MM.1S (cell line): ENCODE results near the gene PMFBP1.

ENCODE experiments used
- DNase-seq: peaks from one replicate; pipeline ENCODE4 v3.0.0-alpha.2; 2015
- H2AFZ ChIP-seq: fragments of 300-600 bp; sonication (generic); 2 replicates; pipeline ENCODE4 v1.6.0; 2016; ENCODE audit warnings: antibody characterized with exemption, low read length
- H3F3A ChIP-seq: fragments of 300-600 bp; sonication (generic); 2 replicates; pipeline ENCODE4 v1.6.1; 2016; ENCODE audit warnings: mild to moderate bottlenecking, antibody characterized with exemption, low read length, moderate library complexity, mixed read lengths; ENCODE audit not compliant: insufficient read depth
- H3K27ac ChIP-seq: fragments of 300-600 bp; sonication (generic); 2 replicates; pipeline ENCODE4 v1.5.1; 2016; ENCODE audit warnings: mild to moderate bottlenecking, low read length
- H3K27me3 ChIP-seq: fragments of 300-600 bp; sonication (generic); replicated peaks from 2 replicates; pipeline ENCODE4 v1.6.0; 2016; ENCODE audit warnings: low read length; ENCODE audit not compliant: insufficient read depth
- H3K36me3 ChIP-seq: fragments of 300-600 bp; sonication (generic); replicated peaks from 2 replicates; pipeline ENCODE4 v1.6.1; 2016; ENCODE audit warnings: mild to moderate bottlenecking, low read length, mixed read lengths; ENCODE audit not compliant: insufficient read depth
- H3K4me1 ChIP-seq: fragments of 300-600 bp; sonication (generic); 2 replicates; pipeline ENCODE4 v1.6.1; 2016; ENCODE audit warnings: low read length, mixed read lengths
- H3K4me2 ChIP-seq: fragments of 300-600 bp; sonication (generic); 2 replicates; pipeline ENCODE4 v1.6.0; 2016; ENCODE audit warnings: low read depth, low read length
- H3K4me3 ChIP-seq: fragments of 300-600 bp; sonication (generic); 2 replicates; pipeline ENCODE4 v1.5.1; 2016; ENCODE audit warnings: low read length, mixed read lengths
- H3K79me2 ChIP-seq: fragments of 300-600 bp; sonication (generic); 2 replicates; pipeline ENCODE4 v1.6.1; 2016; ENCODE audit warnings: mixed run types, low read length, mixed read lengths
- H3K9ac ChIP-seq: fragments of 300-600 bp; sonication (generic); 2 replicates; pipeline ENCODE4 v1.6.1; 2016; ENCODE audit warnings: low read length, mixed read lengths
- H3K9me2 ChIP-seq: fragments of 300-600 bp; sonication (generic); replicated peaks from 2 replicates; pipeline ENCODE4 v1.6.1; 2016; ENCODE audit warnings: mild to moderate bottlenecking, low read length, mixed read lengths; ENCODE audit not compliant: insufficient read depth
- H3K9me3 ChIP-seq: fragments of 300-600 bp; sonication (generic); replicated peaks from 2 replicates; pipeline ENCODE4 v1.6.1; 2016; ENCODE audit warnings: mild to moderate bottlenecking, low read length, mixed read lengths; ENCODE audit not compliant: insufficient read depth
- H4K20me1 ChIP-seq: fragments of 300-600 bp; sonication (generic); 2 replicates; pipeline ENCODE4 v1.6.1; 2016; ENCODE audit warnings: mild to moderate bottlenecking, low read length, moderate library complexity, mixed read lengths; ENCODE audit not compliant: insufficient read depth
- CTCF ChIP-seq: fragments of 300-600 bp; sonication (generic); IDR thresholded peaks from 2 replicates; pipeline ENCODE4 v1.5.1; 2016; ENCODE audit warnings: antibody characterized with exemption, low read length, mixed read lengths
- EZH2 ChIP-seq: fragments of 300-600 bp; sonication (generic); optimal IDR thresholded peaks from 2 replicates; pipeline ENCODE3; 2017; ENCODE audit warnings: low read depth, mild to moderate bottlenecking, antibody characterized with exemption, low read length, mixed read lengths
- EZH2phosphoT487 ChIP-seq: fragments of 300-600 bp; sonication (generic); IDR thresholded peaks from 2 replicates; pipeline ENCODE4 v1.6.1; 2018; ENCODE audit warnings: antibody characterized with exemption, low read length

Gene PMFBP1

GRCh38 chr16:72107371-72107770 is 64.6 kb downstream of the PMFBP1 start:
- no peaks in the 10 kb centered on the region for H3K79me2 ChIP-seq
- no peaks in the 10 kb centered on the region for H3K9me3 ChIP-seq
- H3K4me1 ChIP-seq: no peaks in the 10 kb centered on the region
- no peak overlapping the region for H3K27ac ChIP-seq
- peaks cover 5% of the 10 kb centered on the region for H3K36me3 ChIP-seq
- H3K4me3 ChIP-seq: no peak overlapping the region
- H4K20me1 ChIP-seq: no peaks in the 10 kb centered on the region
- no peak overlapping the region for H3K4me2 ChIP-seq
- DNase-seq: no peak
- TF ChIP-seq EZH2 (no peak), EZH2phosphoT487 (no peak)
- no peaks in the 10 kb centered on the region for H3K27me3 ChIP-seq
- no peak overlapping the region for H3K9ac ChIP-seq
- no peaks in the 10 kb centered on the region for H3F3A ChIP-seq
- no peaks in the 10 kb centered on the region for H3K9me2 ChIP-seq
- H2AFZ ChIP-seq: no peak overlapping the region

- Histone ChIP-seq H3K4me2 (no peak overlapping the region), H3K9me2 (no peaks in the 10 kb centered on the region), H3K4me3 (no peak overlapping the region), H3K79me2 (no peaks in the 10 kb centered on the region), H3K4me1 (no peaks in the 10 kb centered on the region), H3K27ac (no peak overlapping the region), H2AFZ (no peak overlapping the region), H3K36me3 (peaks cover 10% of the 10 kb centered on the region), H3F3A (no peaks in the 10 kb centered on the region), H4K20me1 (no peaks in the 10 kb centered on the region), H3K9ac (no peak overlapping the region), H3K27me3 (no peaks in the 10 kb centered on the region), H3K9me3 (no peaks in the 10 kb centered on the region)
- DNase-seq: no peak
- TF ChIP-seq CTCF: no peak
These were observed 66.0 kb downstream of the PMFBP1 start for GRCh38 chr16:72105978-72106377.

- no peak for DNase-seq
- Histone ChIP-seq H3K79me2 (no peaks in the 10 kb centered on the region), H3K9ac (no peak overlapping the region), H3K9me3 (no peaks in the 10 kb centered on the region), H3K4me1 (no peaks in the 10 kb centered on the region), H3K27me3 (no peaks in the 10 kb centered on the region), H2AFZ (no peak overlapping the region), H3K36me3 (peaks cover 15% of the 10 kb centered on the region), H3K9me2 (no peaks in the 10 kb centered on the region), H3K27ac (no peak overlapping the region), H3K4me2 (no peak overlapping the region), H3F3A (no peaks in the 10 kb centered on the region), H4K20me1 (no peaks in the 10 kb centered on the region), H3K4me3 (no peak overlapping the region)
- TF ChIP-seq CTCF (no peak), EZH2 (no peak), EZH2phosphoT487 (no peak)
These were observed 67.0 kb downstream of the PMFBP1 start for GRCh38 chr16:72104905-72105304.

- peaks cover 13% of the 10 kb centered on the region; the same call in 1 of the 2 replicates for H3K36me3 ChIP-seq
- no peak for DNase-seq
- no peak for TF ChIP-seq EZH2phosphoT487
- no peak for TF ChIP-seq CTCF
- no peak for TF ChIP-seq EZH2
- no peaks in the 10 kb centered on the region for H3K27me3 ChIP-seq
- H3K4me1 ChIP-seq: no peaks in the 10 kb centered on the region
- no peaks in the 10 kb centered on the region for H3K9me3 ChIP-seq
- H3K27ac ChIP-seq: no peak overlapping the region
- no peak overlapping the region for H2AFZ ChIP-seq
- no peaks in the 10 kb centered on the region for H3F3A ChIP-seq
- peaks cover 14% of the 10 kb centered on the region for H3K79me2 ChIP-seq
- no peak overlapping the region for H3K4me2 ChIP-seq
- H3K9ac ChIP-seq: no peak overlapping the region
- no peak overlapping the region for H3K4me3 ChIP-seq
- H4K20me1 ChIP-seq: no peaks in the 10 kb centered on the region
- no peaks in the 10 kb centered on the region for H3K9me2 ChIP-seq
These were observed 70.8 kb downstream of the PMFBP1 start for GRCh38 chr16:72101195-72101594.
